Measurements from ENCODE around the gene CYB561D1. TPM values are rescaled to one million over a fixed set of nuclear protein-coding genes. Genes with fewer than 3 reads are reported as not detected.

CYB561D1 gene
- total and polyA plus RNA-seq, 4 donors, result 1.3 to 2.8 (median 2.0) TPM

DNA sequence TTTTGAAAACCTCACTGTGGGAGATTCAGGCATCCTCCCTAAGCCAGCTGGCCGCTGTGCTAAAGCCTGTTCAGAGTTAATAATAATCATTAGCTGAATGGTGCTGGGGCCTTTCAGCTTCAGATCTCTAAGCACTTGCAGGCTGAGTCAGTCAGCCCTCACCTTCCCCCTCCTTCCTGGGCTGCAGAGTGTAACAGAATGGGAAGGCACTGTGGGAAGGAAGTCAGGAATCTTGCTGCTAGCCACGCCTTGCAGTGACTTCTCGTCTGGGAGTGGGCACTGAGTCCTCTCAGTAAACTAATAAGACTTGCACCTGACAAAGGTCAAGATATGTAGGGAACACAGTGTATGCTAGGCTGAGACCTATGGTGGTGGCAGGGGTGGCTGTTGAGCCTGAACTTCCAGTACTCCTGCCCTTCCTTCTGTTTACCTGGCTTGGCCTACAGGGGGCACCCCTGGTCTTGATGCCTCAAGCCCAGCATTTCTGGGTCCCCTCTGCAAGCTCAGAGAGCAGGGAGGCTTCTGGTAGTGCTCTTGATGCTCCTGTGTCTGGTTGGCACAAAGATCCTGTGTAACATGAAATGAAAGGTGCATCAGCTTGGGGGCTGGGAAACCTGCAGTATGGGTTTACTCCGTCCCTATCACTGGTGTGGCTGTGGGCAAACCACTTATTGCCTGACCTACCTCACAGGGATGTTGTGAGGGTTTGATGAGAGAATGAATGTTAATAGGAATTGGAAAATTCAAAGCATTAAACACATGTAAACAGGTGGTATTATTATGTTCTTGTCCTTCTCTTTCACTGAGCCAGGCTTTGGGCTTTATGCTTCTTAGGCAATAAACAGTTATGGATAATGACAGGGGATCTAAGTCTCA is 6.0 kb downstream of the CYB561D1 start:
- Histone ChIP-seq H3K36me3 (ENCODE audit: control insufficient read depth in 4 of 4, insufficient read depth in 3 of 4, low read depth in 1 of 4, low read length in 3 of 4) (peaks cover 0 to 15% (median 9%) of the 10 kb centered on the region in 4 donors), H3K4me1 (ENCODE audit: control insufficient read depth in 4 of 4, insufficient read depth in 4 of 4, low read length in 3 of 4) (peaks cover 0 to 2% (median 2%) of the 10 kb centered on the region in 4 donors), H3K9ac (ENCODE audit: low read depth in 1 of 2, low read length in 2 of 2) (no peak overlapping the region), H3K4me3 (ENCODE audit: low read depth in 1 of 3, low read length in 3 of 3) (no peak overlapping the region), H3K27me3 (ENCODE audit: control insufficient read depth in 4 of 4, insufficient read depth in 4 of 4, low read length in 3 of 4) (no peaks in the 10 kb centered on the region), H3K27ac (ENCODE audit: low read depth in 1 of 2, low read length in 2 of 2) (no peak overlapping the region), H3K9me3 (ENCODE audit: control insufficient read depth in 4 of 4, low read length in 3 of 4) (no peaks in the 10 kb centered on the region)
- WGBS, result 82% methylated on average over 4 of the region's 4 CpGs
- TF ChIP-seq, protein P1, sequence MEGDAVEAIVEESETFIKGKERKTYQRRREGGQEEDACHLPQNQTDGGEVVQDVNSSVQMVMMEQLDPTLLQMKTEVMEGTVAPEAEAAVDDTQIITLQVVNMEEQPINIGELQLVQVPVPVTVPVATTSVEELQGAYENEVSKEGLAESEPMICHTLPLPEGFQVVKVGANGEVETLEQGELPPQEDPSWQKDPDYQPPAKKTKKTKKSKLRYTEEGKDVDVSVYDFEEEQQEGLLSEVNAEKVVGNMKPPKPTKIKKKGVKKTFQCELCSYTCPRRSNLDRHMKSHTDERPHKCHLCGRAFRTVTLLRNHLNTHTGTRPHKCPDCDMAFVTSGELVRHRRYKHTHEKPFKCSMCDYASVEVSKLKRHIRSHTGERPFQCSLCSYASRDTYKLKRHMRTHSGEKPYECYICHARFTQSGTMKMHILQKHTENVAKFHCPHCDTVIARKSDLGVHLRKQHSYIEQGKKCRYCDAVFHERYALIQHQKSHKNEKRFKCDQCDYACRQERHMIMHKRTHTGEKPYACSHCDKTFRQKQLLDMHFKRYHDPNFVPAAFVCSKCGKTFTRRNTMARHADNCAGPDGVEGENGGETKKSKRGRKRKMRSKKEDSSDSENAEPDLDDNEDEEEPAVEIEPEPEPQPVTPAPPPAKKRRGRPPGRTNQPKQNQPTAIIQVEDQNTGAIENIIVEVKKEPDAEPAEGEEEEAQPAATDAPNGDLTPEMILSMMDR (IDR thresholded peaks at IDR 0.05; ENCODE audit: low read depth, low read length, missing input control), result peak; percentile 28
- TF ChIP-seq, protein P2, sequence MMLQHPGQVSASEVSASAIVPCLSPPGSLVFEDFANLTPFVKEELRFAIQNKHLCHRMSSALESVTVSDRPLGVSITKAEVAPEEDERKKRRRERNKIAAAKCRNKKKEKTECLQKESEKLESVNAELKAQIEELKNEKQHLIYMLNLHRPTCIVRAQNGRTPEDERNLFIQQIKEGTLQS (IDR thresholded peaks at IDR 0.05), result no peak
- TF ChIP-seq GABPA (IDR thresholded peaks at IDR 0.05 in 1 of 2, conservative IDR thresholded peaks at IDR 0.05 in 1 of 2), result no peak
- peak; percentile 27 to 67 for TF ChIP-seq RAD21 (IDR thresholded peaks at IDR 0.05)
- peak; percentile 47 for DNase-seq (ENCODE audit: low spot score)

DNA sequence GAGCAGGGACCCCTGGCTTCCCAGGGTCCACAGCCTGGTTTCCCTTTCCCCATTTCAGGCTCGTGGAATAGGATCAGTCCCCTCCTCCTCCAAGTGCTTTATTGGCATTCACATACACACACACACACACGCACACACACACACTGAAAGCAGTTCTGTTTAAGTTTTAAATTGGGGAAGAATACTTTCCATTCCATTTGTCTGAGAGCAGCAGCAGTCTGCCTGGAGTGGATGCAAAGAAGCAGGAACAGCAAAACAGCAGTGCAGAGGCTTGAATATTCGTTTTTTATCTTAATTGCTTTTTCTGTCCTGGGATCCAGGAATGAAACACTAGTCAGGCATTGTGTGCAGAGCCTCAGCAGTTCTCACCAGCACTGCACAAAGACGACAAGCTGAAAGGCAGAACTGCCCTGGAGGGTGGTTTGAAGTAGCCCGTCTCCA is 7.1 kb downstream of the CYB561D1 start:
- TF ChIP-seq GABPA (IDR thresholded peaks at IDR 0.05 in 1 of 2, conservative IDR thresholded peaks at IDR 0.05 in 1 of 2) (no peak), EGR1 (IDR thresholded peaks at IDR 0.05; ENCODE audit: low read depth in 2 of 2) (no peak), SP1 (IDR thresholded peaks at IDR 0.05) (no peak), HNF4G (IDR thresholded peaks at IDR 0.05) (no peak), RXRA (IDR thresholded peaks at IDR 0.05) (peak in 1 of 2 donors; percentile 7)
- TF ChIP-seq, protein P2 (IDR thresholded peaks at IDR 0.05), result no peak
- no peak overlapping the region for H3K9ac ChIP-seq (ENCODE audit: low read depth in 1 of 2, low read length in 2 of 2)
- no peaks in the 10 kb centered on the region for H3K4me1 ChIP-seq (ENCODE audit: control insufficient read depth in 4 of 4, insufficient read depth in 4 of 4, low read length in 3 of 4)
- peaks cover 0 to 15% (median 8%) of the 10 kb centered on the region in 4 donors for H3K36me3 ChIP-seq (ENCODE audit: control insufficient read depth in 4 of 4, insufficient read depth in 3 of 4, low read depth in 1 of 4, low read length in 3 of 4)
- DNase-seq (ENCODE audit: low spot score), result no peak
- 72% methylated on average over 5 of the region's 5 CpGs for WGBS
- H3K27ac ChIP-seq (ENCODE audit: low read depth in 1 of 2, low read length in 2 of 2), result no peak overlapping the region
- H3K4me3 ChIP-seq (ENCODE audit: low read depth in 1 of 3, low read length in 3 of 3), result no peak overlapping the region
- H3K27me3 ChIP-seq (ENCODE audit: control insufficient read depth in 4 of 4, insufficient read depth in 4 of 4, low read length in 3 of 4), result no peaks in the 10 kb centered on the region
- H3K9me3 ChIP-seq (ENCODE audit: control insufficient read depth in 4 of 4, low read length in 3 of 4), result no peaks in the 10 kb centered on the region

DNA sequence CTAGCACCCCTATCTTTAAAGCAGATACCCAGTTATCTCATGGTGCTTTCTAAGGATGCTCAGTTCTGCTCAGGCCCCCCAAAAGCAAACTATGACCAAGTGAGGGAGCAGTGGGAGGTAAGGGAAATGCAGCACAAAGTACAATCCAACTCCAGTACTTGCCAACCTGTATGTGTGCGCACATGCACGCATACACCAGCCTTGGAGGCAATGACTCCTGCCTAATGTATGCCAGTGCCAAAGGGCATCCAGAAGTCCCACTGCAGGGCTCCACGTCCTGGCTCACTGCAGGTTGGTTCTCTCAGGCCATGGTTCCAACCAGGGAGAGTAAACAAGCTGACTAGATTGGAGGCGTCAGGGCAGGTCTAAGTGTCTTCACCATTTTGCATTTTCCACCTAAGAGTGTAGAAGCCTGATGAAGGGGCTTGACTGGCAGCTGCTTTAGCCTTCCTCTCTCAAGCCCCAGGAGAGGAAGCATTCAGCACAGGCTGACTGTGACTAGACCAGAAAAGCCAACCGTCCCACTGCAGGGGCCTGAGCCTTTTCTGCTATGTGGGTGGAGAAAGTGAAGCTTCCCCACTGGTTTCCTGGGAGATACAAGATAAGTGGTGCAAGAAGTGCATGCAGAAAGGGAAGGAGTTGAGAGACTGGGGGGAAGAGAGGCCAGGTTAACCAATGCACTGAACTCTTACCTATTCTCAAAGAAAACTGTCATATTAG is 7.9 kb downstream of the CYB561D1 start:
- no peak overlapping the region for H3K4me3 ChIP-seq (ENCODE audit: low read depth in 1 of 3, low read length in 3 of 3)
- no peaks in the 10 kb centered on the region for H3K4me1 ChIP-seq (ENCODE audit: control insufficient read depth in 4 of 4, insufficient read depth in 4 of 4, low read length in 3 of 4)
- H3K9ac ChIP-seq (ENCODE audit: low read depth in 1 of 2, low read length in 2 of 2), result no peak overlapping the region
- no peak overlapping the region for H3K27ac ChIP-seq (ENCODE audit: low read depth in 1 of 2, low read length in 2 of 2)
- H3K36me3 ChIP-seq (ENCODE audit: control insufficient read depth in 4 of 4, insufficient read depth in 3 of 4, low read depth in 1 of 4, low read length in 3 of 4), result peaks cover 0 to 8% (median 5%) of the 10 kb centered on the region in 4 donors
- TF ChIP-seq GABPA (IDR thresholded peaks at IDR 0.05 in 1 of 2, conservative IDR thresholded peaks at IDR 0.05 in 1 of 2), result no peak
- TF ChIP-seq RAD21 (IDR thresholded peaks at IDR 0.05), result no peak
- TF ChIP-seq YY1 (IDR thresholded peaks at IDR 0.05), result no peak
- TF ChIP-seq, protein P3, sequence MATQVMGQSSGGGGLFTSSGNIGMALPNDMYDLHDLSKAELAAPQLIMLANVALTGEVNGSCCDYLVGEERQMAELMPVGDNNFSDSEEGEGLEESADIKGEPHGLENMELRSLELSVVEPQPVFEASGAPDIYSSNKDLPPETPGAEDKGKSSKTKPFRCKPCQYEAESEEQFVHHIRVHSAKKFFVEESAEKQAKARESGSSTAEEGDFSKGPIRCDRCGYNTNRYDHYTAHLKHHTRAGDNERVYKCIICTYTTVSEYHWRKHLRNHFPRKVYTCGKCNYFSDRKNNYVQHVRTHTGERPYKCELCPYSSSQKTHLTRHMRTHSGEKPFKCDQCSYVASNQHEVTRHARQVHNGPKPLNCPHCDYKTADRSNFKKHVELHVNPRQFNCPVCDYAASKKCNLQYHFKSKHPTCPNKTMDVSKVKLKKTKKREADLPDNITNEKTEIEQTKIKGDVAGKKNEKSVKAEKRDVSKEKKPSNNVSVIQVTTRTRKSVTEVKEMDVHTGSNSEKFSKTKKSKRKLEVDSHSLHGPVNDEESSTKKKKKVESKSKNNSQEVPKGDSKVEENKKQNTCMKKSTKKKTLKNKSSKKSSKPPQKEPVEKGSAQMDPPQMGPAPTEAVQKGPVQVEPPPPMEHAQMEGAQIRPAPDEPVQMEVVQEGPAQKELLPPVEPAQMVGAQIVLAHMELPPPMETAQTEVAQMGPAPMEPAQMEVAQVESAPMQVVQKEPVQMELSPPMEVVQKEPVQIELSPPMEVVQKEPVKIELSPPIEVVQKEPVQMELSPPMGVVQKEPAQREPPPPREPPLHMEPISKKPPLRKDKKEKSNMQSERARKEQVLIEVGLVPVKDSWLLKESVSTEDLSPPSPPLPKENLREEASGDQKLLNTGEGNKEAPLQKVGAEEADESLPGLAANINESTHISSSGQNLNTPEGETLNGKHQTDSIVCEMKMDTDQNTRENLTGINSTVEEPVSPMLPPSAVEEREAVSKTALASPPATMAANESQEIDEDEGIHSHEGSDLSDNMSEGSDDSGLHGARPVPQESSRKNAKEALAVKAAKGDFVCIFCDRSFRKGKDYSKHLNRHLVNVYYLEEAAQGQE (IDR thresholded peaks at IDR 0.05), result no peak
- H3K27me3 ChIP-seq (ENCODE audit: control insufficient read depth in 4 of 4, insufficient read depth in 4 of 4, low read length in 3 of 4), result no peaks in the 10 kb centered on the region
- WGBS, result 87% methylated on average over 5 of the region's 5 CpGs
- no peaks in the 10 kb centered on the region for H3K9me3 ChIP-seq (ENCODE audit: control insufficient read depth in 4 of 4, low read length in 3 of 4)
- no peak for DNase-seq (ENCODE audit: low spot score)
